ENCODE measurements around the gene PYROXD2. TPM values are rescaled to one million over a fixed set of nuclear protein-coding genes. Genes with fewer than 3 reads are reported as not detected.
A peak's percentile ranks its signal among the peaks of the same experiment; 100 is the strongest.

Gene PYROXD2
- total RNA-seq, 1 experiment from 2014 or later = 2.2 TPM

DNA sequence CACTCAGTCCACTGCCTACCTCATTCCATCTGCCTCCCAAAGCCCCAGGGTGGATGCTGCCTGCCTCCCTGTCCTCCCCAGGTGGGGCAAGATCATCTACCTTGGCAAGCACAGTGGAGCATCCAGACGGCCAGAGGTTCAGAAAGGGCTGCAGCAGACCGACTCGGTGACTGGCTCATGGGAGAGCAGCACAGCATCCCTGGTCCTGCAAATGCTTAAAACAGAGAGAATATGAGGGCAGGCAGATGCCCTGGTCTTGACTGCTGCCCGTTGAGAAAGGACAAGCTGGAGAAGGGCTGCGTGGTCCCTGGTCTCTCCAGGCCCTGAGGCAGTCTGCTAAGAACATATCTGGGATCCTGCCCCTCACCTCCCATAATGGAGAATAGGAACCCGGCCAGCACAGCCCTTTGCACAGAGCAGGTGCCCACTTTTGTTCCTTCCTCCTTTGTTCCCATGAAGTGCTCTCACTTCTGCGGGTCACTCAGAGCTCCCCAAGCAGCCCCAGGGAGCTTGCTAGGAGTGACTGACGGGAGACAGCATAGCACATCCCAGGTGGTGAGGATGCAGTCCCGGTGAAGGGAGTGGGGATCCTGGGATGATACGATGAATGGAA, 30.3 kb upstream of the PYROXD2 start:
- Mint-ChIP-seq H3K36me3 (ENCODE audit: insufficient read depth, unreplicated experiment) (peaks cover 29% of the 10 kb centered on the region), H3K9me3 (ENCODE audit: unreplicated experiment) (no peaks in the 10 kb centered on the region), H3K27me3 (ENCODE audit: insufficient read depth, unreplicated experiment) (no peaks in the 10 kb centered on the region), H3K4me3 (ENCODE audit: unreplicated experiment) (peak overlapping the region; percentile 79), H3K4me1 (ENCODE audit: low read depth, unreplicated experiment) (peaks cover 7% of the 10 kb centered on the region), H3K27ac (ENCODE audit: unreplicated experiment) (peak overlapping the region; percentile 18)
- CTCF ChIA-PET = no interaction called here
- intact Hi-C loops (cut with micrococcal nuclease; ENCODE audit: unreplicated experiment) = no loop called here
- Histone ChIP-seq H3K4me3 (ENCODE audit: low read depth, low read length) (no peak overlapping the region), H3K36me3 (ENCODE audit: control insufficient read depth, insufficient read depth, low read length) (peaks cover 6% of the 10 kb centered on the region; the same call in 1 of the 2 replicates), H3K9me3 (no peaks in the 10 kb centered on the region), H3K27me3 (replicated peaks; ENCODE audit: control insufficient read depth, insufficient read depth, low read length) (no peaks in the 10 kb centered on the region), H3K4me1 (0 out of 2 replicates have a peak, but pooled peaks cover 3% of the 10 kb centered on the region)
- BruUV-seq (replicated peaks) = no TSS peak
- TF ChIP-seq CTCF (IDR thresholded peaks at IDR 0.05; ENCODE audit: insufficient read depth in 1 of 2, low read depth in 1 of 2, low read length in 1 of 2, severe bottlenecking in 1 of 2, unreplicated experiment in 1 of 2) = no peak
- DNase-seq = no peak
- POLR2A ChIA-PET = no interaction called here

DNA sequence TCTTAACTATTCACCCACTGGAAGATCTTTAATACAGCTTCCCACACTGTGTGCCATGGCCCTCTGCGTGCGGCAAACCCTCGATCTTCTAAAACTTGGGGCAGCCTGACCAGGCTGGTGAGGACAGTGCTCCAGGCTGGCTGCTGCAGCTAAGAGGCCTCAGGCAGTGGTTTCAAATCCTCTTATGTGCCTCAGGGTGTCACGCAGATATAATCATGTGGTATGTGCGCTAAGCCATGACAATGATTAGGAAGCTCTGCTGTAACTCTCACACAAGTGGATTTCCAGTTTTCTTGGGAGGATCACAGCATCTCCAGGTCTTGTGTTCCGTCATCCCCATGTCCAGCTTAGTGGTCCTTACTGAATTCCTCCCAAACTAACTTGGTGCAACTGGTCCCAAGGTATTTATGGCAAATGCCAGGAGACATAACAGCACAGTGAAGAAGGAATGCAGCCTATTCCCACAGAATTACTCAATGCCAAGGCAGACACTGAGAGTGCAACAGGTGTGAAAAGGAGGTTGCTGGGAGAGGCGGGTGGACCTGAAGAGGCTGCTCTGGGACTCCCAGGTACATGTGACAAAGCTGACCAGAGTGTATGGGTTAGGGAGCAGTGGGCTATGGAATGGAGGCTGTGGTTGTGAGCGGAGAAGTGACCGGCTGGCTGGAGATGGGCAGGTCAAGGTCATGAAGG, 29.5 kb upstream of the PYROXD2 start:
- Mint-ChIP-seq H3K4me3 (ENCODE audit: unreplicated experiment) (peak overlapping the region; percentile 35), H3K27me3 (ENCODE audit: insufficient read depth, unreplicated experiment) (no peaks in the 10 kb centered on the region), H3K27ac (ENCODE audit: unreplicated experiment) (peak overlapping the region; percentile 18), H3K9me3 (ENCODE audit: unreplicated experiment) (no peaks in the 10 kb centered on the region), H3K4me1 (ENCODE audit: low read depth, unreplicated experiment) (peaks cover 6% of the 10 kb centered on the region), H3K36me3 (ENCODE audit: insufficient read depth, unreplicated experiment) (peaks cover 29% of the 10 kb centered on the region)
- Histone ChIP-seq H3K27me3 (replicated peaks; ENCODE audit: control insufficient read depth, insufficient read depth, low read length) (no peaks in the 10 kb centered on the region), H3K36me3 (ENCODE audit: control insufficient read depth, insufficient read depth, low read length) (peaks cover 6% of the 10 kb centered on the region; the same call in 1 of the 2 replicates), H3K4me3 (ENCODE audit: low read depth, low read length) (no peak overlapping the region), H3K9me3 (no peaks in the 10 kb centered on the region), H3K4me1 (0 out of 2 replicates have a peak, but pooled peaks cover 3% of the 10 kb centered on the region)
- ChIA-PET POLR2A (no interaction called here), CTCF (no interaction called here)
- no peak for TF ChIP-seq CTCF (IDR thresholded peaks at IDR 0.05; ENCODE audit: insufficient read depth in 1 of 2, low read depth in 1 of 2, low read length in 1 of 2, severe bottlenecking in 1 of 2, unreplicated experiment in 1 of 2)
- DNase-seq = no peak
- BruUV-seq (replicated peaks) = TSS peak; percentile 10
- intact Hi-C loops (cut with micrococcal nuclease; ENCODE audit: unreplicated experiment) = no loop called here

DNA sequence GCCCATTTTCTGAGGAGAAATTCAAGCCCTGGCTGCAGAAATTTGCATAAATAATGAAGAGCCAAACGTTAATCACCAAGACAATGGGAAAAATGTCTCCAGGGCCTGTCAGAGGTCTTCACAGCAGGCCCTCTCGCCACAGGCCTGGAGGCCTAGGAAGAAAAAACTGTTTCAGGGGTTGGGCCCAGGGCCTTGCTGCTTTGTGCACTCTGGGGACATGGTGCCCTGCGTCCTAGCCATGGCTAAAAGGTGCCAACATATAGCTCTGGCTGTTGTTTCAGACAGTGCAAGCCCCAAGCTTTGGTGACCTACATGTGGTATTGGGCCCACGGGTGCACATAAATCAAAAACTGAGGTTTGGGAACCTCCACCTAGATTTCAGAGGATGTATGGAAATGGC, 23.7 kb upstream of the PYROXD2 start:
- H3K36me3 Mint-ChIP-seq (ENCODE audit: insufficient read depth, unreplicated experiment) = peaks cover 15% of the 10 kb centered on the region
- POLR2A ChIA-PET = no interaction called here
- H3K4me1 Mint-ChIP-seq (ENCODE audit: low read depth, unreplicated experiment) = no peaks in the 10 kb centered on the region
- H3K4me3 Mint-ChIP-seq (ENCODE audit: unreplicated experiment) = no peak overlapping the region
- Histone ChIP-seq H3K36me3 (ENCODE audit: control insufficient read depth, insufficient read depth, low read length) (peaks cover 3% of the 10 kb centered on the region; the same call in 1 of the 2 replicates), H3K4me3 (ENCODE audit: low read depth, low read length) (no peak overlapping the region), H3K4me1 (no peaks in the 10 kb centered on the region), H3K27me3 (replicated peaks; ENCODE audit: control insufficient read depth, insufficient read depth, low read length) (no peaks in the 10 kb centered on the region), H3K9me3 (no peaks in the 10 kb centered on the region)
- no TSS peak for BruUV-seq (replicated peaks)
- H3K9me3 Mint-ChIP-seq (ENCODE audit: unreplicated experiment) = no peaks in the 10 kb centered on the region
- intact Hi-C loops (cut with micrococcal nuclease; ENCODE audit: unreplicated experiment) = no loop called here
- CTCF ChIA-PET = no interaction called here
- H3K27me3 Mint-ChIP-seq (ENCODE audit: insufficient read depth, unreplicated experiment) = no peaks in the 10 kb centered on the region
- DNase-seq = no peak
- TF ChIP-seq CTCF (IDR thresholded peaks at IDR 0.05; ENCODE audit: insufficient read depth in 1 of 2, low read depth in 1 of 2, low read length in 1 of 2, severe bottlenecking in 1 of 2, unreplicated experiment in 1 of 2) = no peak
- no peak overlapping the region for H3K27ac Mint-ChIP-seq (ENCODE audit: unreplicated experiment)

Data from Caco-2 (cell line).